Liver (tissue), 3 donors: ENCODE results near the gene COQ6.

ENCODE experiments used
- CTCF ChIP-seq: fragments of 150-350 bp; IDR thresholded peaks from 2 replicates; pipeline ENCODE4 v1.5.1; 2017; ENCODE audit warnings: improper control_type of control experiment, low read depth, low read length; ENCODE audit not compliant: missing input control
- EGR1 ChIP-seq, 2 donors: IDR thresholded peaks; 2 replicates each; pipeline ENCODE4 v1.6.1; 2016 to 2018; ENCODE audit warnings: antibody characterized with exemption in 2 of 2, low read depth in 2 of 2
- GABPA ChIP-seq, 2 donors: IDR thresholded peaks in 1 of 2; conservative IDR thresholded peaks in 1 of 2; 2 replicates each; pipeline ENCODE4 v1.6.1; 2016; ENCODE audit warnings: antibody characterized with exemption in 2 of 2, mild to moderate bottlenecking in 1 of 2, moderate library complexity in 1 of 2
- REST ChIP-seq: IDR thresholded peaks from 2 replicates; pipeline ENCODE4 v1.6.1; 2016; ENCODE audit warnings: antibody characterized with exemption, mild to moderate bottlenecking
- donor health status: healthy.
- donor health status: healthy.

GRCh38 chr14:73997944-73998447 lies 47.9 kb downstream of the COQ6 start:
- no peak for TF ChIP-seq CTCF
- no peak for TF ChIP-seq EGR1 (IDR thresholded peaks at IDR 0.05; ENCODE audit: low read depth in 2 of 2)
- no peak for TF ChIP-seq GABPA (IDR thresholded peaks at IDR 0.05 in 1 of 2, conservative IDR thresholded peaks at IDR 0.05 in 1 of 2)
- TF ChIP-seq REST: no peak
